NCI-H345 treated with DMSO at 0.1 percent for 48 hours (cell line): ENCODE measurements around the gene ASXL3.

Source experiments
- DNase-seq: peaks from one replicate; lab custom pipeline; 2025; ENCODE audit not compliant: unreplicated experiment; lab: John Stamatoyannopoulos, UW

ASXL3 gene

GRCh38 chr18:33656889-33657448 lies 79.0 kb downstream of the ASXL3 start:
- no peak for DNase-seq

DNA sequence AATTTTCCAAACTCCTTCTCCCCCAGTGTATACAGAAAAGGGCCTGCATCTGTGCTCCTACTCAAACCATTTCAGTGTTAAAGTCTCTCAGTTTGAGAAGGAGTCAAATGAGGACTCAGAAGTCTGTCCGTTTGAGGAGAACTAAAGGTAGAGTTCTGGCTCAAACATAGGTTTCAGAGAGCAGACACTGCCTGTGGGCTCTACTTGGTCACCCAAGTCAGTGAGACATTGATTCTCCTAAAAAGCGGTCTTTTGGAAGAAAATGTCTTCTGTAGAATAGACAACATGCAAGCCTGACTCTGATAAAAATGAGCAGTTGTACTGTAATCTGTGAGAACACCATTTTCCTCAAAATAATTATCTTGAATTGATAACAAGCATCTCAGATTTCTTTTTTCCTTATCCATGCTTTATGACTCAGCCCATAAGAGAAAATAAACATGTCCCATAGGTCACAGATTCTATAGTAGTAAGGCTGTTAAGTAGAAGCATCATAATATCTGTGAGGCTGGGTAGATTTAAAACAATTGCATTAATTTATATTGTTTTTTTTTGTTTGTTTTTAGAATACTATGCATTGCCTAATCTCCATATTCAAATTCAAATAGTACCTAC lies 82.8 kb downstream of the ASXL3 start:
- DNase-seq, result no peak

GRCh38 chr18:33664241-33664874 lies 86.3 kb downstream of the ASXL3 start:
- no peak for DNase-seq

DNA sequence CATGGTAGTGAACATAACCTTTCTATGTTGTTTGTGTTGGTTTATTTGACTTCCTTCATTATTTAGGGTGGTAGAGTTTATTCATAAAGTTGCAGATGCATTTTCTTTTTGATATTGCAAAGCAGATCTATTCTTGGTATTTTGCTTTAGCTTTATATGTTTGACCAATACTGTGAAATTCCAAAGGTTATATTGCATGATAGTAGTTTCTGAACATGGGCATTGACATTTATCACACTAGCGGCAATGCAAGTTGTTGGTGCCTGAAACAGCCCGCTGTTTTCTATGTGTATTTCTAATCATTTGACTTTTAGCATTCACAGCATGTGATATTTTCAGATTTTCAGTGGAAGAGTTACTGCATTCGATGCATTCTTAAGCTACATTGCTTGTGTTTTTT lies 87.2 kb downstream of the ASXL3 start:
- DNase-seq, result no peak

DNA sequence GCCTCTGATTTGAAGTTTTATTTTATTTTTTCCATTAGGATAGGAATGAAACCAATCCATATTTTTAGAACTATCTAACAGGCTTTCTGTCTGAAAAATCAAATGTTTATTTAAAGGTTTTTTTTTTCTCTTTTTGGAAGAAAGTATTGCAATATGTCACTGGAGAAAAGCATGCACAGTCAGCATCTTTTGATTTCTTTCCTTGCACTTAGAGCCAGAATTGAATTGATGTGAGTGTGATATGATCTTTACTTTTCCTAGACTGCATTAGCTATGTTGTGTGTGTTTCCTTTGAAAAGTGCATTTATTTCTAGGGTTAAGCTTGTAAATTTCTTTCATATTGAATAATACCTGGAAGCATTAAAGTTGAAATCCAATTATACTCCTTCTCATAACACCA lies 87.6 kb downstream of the ASXL3 start:
- DNase-seq, result no peak

- no peak for DNase-seq
These were observed 88.9 kb downstream of the ASXL3 start for GRCh38 chr18:33666915-33667314.

DNA sequence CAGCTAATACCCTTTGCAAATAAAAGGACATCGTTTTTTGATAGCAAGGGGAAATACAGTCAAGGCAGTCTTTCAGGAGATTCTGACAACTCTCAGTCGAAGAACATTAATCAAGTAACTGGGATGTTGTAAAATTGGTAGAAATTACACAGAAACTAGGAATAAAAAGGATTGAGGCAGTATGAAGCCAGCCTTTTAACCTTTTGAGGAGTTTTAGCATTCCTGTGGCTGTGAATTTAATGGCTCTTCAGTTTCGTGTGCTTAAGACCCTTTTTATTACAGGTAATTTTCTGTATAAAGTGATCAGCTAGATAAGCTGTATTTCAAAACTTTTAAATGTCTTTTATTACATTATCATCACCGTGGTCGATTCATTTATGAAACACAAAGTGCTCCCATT lies 91.6 kb downstream of the ASXL3 start:
- DNase-seq, result no peak

- no peak for DNase-seq
These were observed 92.0 kb downstream of the ASXL3 start for GRCh38 chr18:33670029-33670428.

DNA sequence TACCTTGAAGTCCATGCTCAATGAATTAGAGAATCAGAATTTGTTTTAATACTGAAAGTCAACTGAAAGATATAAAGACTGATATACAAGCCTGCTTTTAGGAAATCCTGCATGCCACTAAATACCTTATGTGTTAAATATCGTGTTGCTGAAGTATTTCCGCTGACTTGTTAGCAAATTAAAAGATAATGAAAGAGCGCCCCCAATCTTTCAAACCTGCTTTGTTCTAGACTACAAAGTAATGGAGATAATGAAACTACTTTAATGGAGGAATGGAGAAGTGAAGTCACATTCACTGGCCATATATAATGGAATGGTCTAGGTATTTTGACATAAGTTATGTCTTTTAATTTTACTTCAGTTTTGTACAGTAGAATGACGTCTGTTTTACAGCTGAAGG lies 95.7 kb downstream of the ASXL3 start:
- no peak for DNase-seq

DNA sequence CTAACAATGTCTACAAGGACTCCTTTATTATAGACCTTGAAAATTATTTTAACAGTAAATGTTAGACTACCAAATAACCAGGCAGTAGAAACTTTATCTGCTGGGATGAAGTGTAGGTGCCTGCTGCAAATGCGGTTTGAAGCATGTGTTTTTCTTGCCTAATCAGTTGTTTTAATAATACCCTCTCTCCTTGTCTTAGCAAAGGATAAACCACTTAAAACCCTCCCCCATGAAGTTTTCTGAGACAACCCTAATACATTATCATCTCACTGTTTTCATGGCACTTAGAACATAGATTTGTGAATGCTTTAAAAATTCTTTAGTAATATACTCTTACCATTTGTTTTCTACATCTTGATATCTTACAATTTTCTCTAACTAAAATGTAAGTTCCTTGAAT lies 98.6 kb downstream of the ASXL3 start:
- no peak for DNase-seq

- DNase-seq, result no peak
These were observed 99.9 kb downstream of the ASXL3 start for GRCh38 chr18:33677891-33678290.

DNA sequence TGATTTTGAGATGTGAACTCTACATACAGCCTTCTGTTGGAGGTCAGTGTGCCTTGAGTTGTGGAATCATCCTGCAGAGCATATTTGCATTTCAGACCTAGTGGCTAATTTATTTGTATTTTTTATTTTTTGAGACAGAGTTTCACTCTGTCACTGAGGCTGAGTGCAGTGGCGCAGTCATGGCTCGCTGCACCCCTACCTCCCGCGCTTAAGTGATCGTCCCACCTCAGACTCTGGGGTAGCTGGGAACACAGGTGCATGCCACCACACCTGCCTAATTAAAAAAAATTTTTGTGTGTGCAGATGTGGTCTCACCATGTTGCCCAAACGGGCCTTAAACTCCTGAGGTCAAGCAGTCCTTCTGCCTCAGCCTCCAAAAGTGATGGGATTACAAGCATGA lies 104.4 kb downstream of the ASXL3 start:
- DNase-seq, result no peak

GRCh38 chr18:33694593-33694992 lies 116.6 kb downstream of the ASXL3 start:
- DNase-seq, result no peak

DNA sequence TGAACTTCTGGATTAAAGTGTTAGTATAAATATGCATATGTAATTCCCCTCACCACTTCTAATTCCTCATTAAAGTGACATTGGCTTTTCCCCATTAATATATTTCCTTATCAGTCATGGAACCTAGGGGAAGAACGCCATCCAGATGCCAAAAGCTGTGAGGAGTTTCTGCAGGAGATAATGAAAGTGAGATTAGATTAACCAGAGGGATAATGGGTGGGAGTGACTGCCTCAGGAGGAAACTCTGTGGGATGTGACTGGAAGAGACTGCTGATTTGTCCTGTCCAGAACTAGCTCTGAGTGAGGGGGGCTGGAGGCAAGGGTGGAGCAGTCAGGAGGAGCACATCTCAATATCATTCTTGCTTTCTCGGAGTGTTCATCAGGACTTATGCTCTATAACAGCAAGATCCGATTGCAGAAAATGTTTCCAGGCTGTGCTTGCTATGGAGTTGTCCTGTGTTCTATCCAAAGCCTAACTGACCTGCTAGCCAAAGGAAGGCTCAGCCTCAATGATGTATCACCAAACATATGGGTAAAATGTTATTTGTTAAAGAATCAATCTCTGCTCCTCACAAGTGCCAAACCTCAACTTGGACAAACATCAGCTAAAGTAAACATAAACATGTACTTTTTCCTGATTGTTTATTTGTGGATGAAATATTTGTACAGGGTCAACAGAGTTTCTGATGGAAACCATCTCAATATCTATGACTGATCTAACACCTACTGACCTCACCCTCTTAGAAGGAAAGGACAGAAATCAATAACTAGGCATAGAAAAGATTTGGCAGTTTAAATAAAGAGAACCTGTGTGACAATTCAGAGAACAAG lies 118.5 kb downstream of the ASXL3 start:
- DNase-seq, result no peak

DNA sequence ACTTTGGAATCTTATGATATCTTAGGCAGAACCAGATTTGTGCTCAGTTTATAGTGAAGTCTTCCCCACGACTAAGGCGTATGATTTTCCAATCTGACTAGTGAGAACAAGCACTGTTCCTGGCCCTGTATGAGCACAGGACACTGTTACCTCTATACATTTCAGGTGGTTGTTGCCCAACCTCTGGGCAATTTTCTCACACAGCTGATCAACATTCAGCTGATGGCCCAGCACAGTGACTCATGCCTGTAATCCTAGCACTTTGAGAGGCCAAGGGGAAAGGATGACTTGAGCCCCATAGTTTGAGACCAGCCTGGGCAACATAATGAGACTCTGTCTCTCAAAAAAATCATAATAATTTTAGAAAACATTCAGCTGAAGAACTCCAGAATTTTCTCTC lies 119.5 kb downstream of the ASXL3 start:
- DNase-seq, result no peak

- DNase-seq, result no peak
These were observed 121.4 kb downstream of the ASXL3 start for GRCh38 chr18:33699372-33699771.

GRCh38 chr18:33700513-33700976 lies 122.5 kb downstream of the ASXL3 start:
- DNase-seq, result no peak

DNA sequence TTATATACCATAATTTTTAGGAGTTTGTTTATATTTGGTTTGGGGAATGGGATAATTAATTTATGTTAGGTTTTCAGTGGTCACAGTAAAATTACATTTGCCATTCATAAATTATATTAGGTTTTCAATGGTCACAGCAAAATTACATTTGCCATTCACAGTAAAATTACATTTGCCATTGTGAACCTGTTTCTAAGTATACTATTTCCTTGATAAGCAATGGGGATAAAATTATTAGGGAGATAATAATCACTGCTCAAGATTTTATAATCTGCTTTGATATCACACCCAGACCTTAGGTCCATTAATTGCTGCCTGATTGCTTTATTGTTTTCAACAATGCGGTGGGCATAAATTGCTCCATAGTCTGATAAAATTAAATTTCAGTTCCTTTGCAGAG lies 124.6 kb downstream of the ASXL3 start:
- DNase-seq, result no peak

GRCh38 chr18:33706391-33706790 lies 128.4 kb downstream of the ASXL3 start:
- DNase-seq, result no peak

- DNase-seq, result no peak
These were observed 130.9 kb downstream of the ASXL3 start for GRCh38 chr18:33708876-33709275.

- DNase-seq, result no peak
These were observed 132.2 kb downstream of the ASXL3 start for GRCh38 chr18:33710269-33710668.

- DNase-seq, result no peak
These were observed 133.5 kb downstream of the ASXL3 start for GRCh38 chr18:33711514-33711913.
